Measurements from ENCODE around the gene CLCN3.
"Not testable (repeated sequence)": the region's sequence is repeated elsewhere in the genome, so short reads cannot be mapped to it uniquely, and the experiment has no call there.

CLCN3 gene

DNA sequence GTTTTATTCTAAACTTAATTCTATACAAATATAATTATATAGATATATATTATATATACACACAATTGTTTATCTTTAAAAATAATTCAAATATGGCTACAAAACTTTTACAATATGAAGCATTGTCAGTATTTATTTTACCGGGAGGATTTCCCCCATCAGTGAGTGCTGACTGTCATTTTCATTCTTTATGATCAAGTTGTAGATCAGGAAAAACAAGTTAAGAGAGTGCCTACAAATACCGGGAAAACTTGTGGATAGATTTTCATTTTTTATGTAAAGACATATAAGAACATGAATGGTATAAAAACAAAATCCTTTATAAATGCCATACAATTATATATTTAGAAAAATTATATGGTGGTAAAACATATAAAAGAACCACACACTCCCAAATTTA is 37.8 kb downstream of the CLCN3 start:
- Mint-ChIP-seq H3K9me3 (ENCODE audit: low read depth) (no peaks in the 10 kb centered on the region), H3K27ac (no peak overlapping the region), H3K27me3 (no peaks in the 10 kb centered on the region), H3K4me1 (ENCODE audit: low read depth) (peaks cover 43% of the 10 kb centered on the region), H3K4me3 (peak overlapping the region; percentile 23), H3K36me3 (peaks cover 12% of the 10 kb centered on the region)

DNA sequence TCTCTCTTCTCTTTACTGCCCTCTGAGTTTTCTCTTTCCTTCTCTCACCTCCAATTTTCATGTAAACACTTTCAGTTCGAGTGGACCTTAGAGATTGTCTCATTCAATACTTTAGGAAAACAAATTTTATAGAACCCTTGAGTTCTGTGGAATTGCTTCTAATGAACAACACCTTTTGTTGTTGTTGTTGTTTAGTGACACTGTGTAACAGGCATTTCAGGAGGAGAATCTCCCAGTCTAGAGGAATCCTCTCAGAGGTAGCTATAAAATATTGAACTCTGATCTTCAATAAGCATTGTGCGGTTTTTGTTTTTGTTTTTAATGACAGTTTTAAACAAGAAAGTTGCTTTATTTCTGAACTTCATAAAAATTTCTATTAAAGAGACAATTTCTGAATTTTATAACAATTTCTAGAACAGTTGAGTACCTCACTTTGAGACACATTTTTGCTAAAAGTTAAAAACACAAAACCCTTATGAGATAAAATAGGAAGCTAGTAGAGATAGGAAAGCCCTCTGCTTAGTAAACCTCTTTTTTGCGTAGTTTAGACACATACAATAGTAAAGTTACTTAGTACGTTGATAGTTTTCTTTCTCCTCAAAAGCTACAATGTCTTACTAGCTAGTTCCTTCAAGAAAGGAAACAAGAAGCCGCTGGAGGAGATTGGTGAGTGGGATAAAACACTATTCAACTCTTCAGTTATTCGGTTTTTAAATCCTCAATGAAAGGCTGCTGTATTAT is 38.8 kb downstream of the CLCN3 start:
- Mint-ChIP-seq H3K36me3 (peaks cover 8% of the 10 kb centered on the region), H3K27me3 (no peaks in the 10 kb centered on the region), H3K27ac (peak overlapping the region; percentile 94), H3K9me3 (ENCODE audit: low read depth) (no peaks in the 10 kb centered on the region), H3K4me3 (peak overlapping the region; percentile 59), H3K4me1 (ENCODE audit: low read depth) (peaks cover 42% of the 10 kb centered on the region)

DNA sequence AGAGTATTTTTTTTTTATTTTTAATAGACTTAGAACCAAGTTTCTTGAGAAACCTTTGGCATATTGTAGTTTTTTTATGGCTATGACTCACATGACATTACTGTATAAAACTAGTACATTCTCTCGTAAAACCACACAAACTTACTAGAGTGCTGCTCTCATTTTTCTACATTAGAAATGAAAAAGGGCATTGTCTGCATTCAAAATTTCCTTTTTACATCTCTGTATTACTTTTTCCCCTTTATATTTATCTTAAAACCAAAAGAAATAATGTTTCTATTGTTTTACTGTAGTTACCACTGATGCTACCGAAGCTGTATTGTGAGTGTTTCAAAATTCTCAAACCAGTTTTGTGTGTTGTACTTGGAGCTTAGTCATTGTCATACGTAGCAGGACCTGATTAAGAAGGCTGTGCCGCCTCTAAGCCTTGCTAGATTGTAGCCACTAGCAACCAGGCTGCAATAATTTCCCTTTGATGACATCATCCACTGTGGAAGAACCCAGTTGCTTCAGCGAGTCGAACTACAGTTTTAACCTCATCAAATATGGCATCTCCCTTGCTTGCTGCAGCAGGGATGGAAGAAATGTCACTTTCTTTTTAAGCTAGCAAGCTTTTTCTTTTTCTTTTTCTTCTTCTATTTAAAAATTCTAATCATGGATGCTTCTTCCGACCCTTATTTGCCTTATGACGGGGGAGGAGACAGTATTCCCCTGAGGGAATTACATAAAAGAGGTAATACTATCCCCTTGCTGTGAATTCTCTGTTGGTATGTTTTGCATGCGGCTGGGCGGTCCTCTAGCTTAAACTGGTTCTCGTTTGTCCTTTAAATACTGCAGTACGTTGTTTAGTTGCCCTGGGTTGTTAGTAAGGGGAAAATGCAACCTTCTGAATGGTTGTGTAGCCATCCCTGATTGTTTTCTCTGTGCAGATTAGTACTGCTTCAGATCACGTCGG is 39.6 kb downstream of the CLCN3 start:
- Mint-ChIP-seq H3K27ac (peak overlapping the region; percentile 94), H3K4me1 (ENCODE audit: low read depth) (peaks cover 48% of the 10 kb centered on the region), H3K9me3 (ENCODE audit: low read depth) (no peaks in the 10 kb centered on the region), H3K36me3 (peaks cover 4% of the 10 kb centered on the region), H3K4me3 (peak overlapping the region; percentile 91), H3K27me3 (no peaks in the 10 kb centered on the region)

DNA sequence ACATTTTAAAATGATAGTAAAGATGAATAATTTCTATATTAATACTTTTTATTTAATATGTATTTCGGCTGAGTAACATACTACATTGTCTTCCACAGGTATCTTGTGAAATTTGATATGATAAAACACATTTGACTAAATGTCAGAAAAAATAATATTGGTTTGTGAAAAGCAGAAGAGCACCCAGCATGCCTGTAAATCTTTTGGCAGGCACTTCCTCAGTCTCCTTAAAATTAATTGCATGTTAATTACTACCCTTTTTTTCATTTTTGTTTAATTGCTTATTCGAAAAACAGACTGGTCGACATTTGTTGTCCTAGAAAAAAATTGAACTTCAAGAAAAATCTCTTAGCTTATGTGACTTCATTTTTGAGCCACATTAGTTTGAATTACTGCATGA is 40.6 kb downstream of the CLCN3 start:
- Mint-ChIP-seq H3K4me1 (ENCODE audit: low read depth) (peaks cover 56% of the 10 kb centered on the region), H3K36me3 (peaks cover 7% of the 10 kb centered on the region), H3K27me3 (no peaks in the 10 kb centered on the region), H3K27ac (no peak overlapping the region), H3K4me3 (peak overlapping the region; percentile 35), H3K9me3 (ENCODE audit: low read depth) (no peaks in the 10 kb centered on the region)

DNA sequence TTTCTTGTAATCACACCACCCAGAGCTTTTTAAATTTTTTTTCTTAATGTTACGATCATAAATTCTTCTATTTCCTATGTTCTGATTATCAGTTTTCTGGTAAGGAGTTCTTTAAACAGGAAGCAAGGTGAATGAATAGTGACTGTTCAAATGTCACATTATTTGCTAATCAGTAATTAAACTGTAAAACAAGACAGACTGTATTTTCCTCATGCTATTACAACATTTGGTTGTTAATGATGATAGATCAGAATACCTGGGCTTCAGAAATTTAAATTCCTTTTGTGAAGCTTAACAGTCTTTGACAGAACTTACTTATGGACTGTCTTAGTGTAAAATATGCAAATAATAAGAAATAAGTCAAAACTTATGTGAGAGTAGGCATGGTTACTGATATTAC is 41.4 kb downstream of the CLCN3 start:
- Mint-ChIP-seq H3K27ac (no peak overlapping the region), H3K4me1 (ENCODE audit: low read depth) (peaks cover 56% of the 10 kb centered on the region), H3K4me3 (no peak overlapping the region), H3K27me3 (no peaks in the 10 kb centered on the region), H3K9me3 (ENCODE audit: low read depth) (no peaks in the 10 kb centered on the region), H3K36me3 (peaks cover 11% of the 10 kb centered on the region)

GRCh38 chr4:169662206-169662605 is 41.8 kb downstream of the CLCN3 start:
- Mint-ChIP-seq H3K4me3 (no peak overlapping the region), H3K36me3 (peaks cover 11% of the 10 kb centered on the region), H3K4me1 (ENCODE audit: low read depth) (peaks cover 56% of the 10 kb centered on the region), H3K27ac (no peak overlapping the region), H3K9me3 (ENCODE audit: low read depth) (no peaks in the 10 kb centered on the region), H3K27me3 (no peaks in the 10 kb centered on the region)

GRCh38 chr4:169663402-169663801 is 43.0 kb downstream of the CLCN3 start:
- H3K4me3 Mint-ChIP-seq, result no peak overlapping the region
- H3K9me3 Mint-ChIP-seq (ENCODE audit: low read depth), result no peaks in the 10 kb centered on the region
- no peaks in the 10 kb centered on the region for H3K27me3 Mint-ChIP-seq
- H3K36me3 Mint-ChIP-seq, result peaks cover 17% of the 10 kb centered on the region
- H3K4me1 Mint-ChIP-seq (ENCODE audit: low read depth), result peaks cover 54% of the 10 kb centered on the region
- H3K27ac Mint-ChIP-seq, result no peak overlapping the region

GRCh38 chr4:169663831-169664230 is 43.5 kb downstream of the CLCN3 start:
- Mint-ChIP-seq H3K27me3 (no peaks in the 10 kb centered on the region), H3K36me3 (peaks cover 17% of the 10 kb centered on the region), H3K9me3 (ENCODE audit: low read depth) (no peaks in the 10 kb centered on the region), H3K27ac (peak overlapping the region; percentile 30), H3K4me3 (no peak overlapping the region), H3K4me1 (ENCODE audit: low read depth) (peaks cover 51% of the 10 kb centered on the region)

GRCh38 chr4:169664615-169665014 is 44.2 kb downstream of the CLCN3 start:
- Mint-ChIP-seq H3K4me1 (ENCODE audit: low read depth) (peaks cover 45% of the 10 kb centered on the region), H3K9me3 (ENCODE audit: low read depth) (no peaks in the 10 kb centered on the region), H3K27me3 (no peaks in the 10 kb centered on the region), H3K4me3 (no peak overlapping the region), H3K27ac (no peak overlapping the region), H3K36me3 (peaks cover 17% of the 10 kb centered on the region)

DNA sequence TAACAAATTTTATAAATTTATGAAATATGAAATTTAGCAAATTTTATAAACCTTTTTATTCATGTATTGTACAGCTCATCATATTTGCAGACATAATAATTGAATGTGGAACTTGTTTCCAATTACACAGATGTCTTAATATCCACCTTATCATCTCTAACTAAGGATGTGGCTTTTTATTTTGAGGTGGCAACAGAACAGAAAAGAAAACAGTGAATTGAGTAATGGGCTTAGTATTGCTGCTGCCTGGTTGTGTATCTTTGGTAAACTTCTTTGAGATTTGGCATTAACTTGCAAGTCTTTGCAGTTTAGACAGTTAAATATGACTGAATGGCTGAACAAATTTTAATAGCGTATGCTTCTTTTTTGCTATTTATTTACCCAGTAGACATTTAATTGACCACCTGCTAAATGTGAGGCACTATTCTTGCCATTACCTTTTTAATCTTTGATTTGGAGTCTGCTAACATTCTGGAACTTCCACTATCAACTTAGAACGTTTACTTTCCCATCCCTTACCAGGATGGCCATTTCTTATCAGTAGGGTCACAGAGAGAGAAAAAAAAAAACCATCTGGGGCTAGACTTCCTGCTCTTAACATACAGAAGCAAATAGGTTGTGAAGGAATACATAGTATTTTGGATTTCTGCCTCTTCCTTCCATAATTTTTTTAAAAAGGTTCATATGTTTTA is 44.8 kb downstream of the CLCN3 start:
- Mint-ChIP-seq H3K36me3 (peaks cover 17% of the 10 kb centered on the region), H3K27me3 (no peaks in the 10 kb centered on the region), H3K9me3 (ENCODE audit: low read depth) (no peaks in the 10 kb centered on the region), H3K27ac (peak overlapping the region; percentile 35), H3K4me1 (ENCODE audit: low read depth) (peaks cover 42% of the 10 kb centered on the region), H3K4me3 (no peak overlapping the region)

- Mint-ChIP-seq H3K9me3 (ENCODE audit: low read depth) (no peaks in the 10 kb centered on the region), H3K4me3 (no peak overlapping the region), H3K4me1 (ENCODE audit: low read depth) (peaks cover 27% of the 10 kb centered on the region), H3K36me3 (peaks cover 24% of the 10 kb centered on the region), H3K27me3 (no peaks in the 10 kb centered on the region), H3K27ac (no peak overlapping the region)
Observed at GRCh38 chr4:169668069-169668721, 47.8 kb downstream of the CLCN3 start.

- no peak overlapping the region for H3K27ac Mint-ChIP-seq
- no peak overlapping the region for H3K4me3 Mint-ChIP-seq
- no peaks in the 10 kb centered on the region for H3K9me3 Mint-ChIP-seq (ENCODE audit: low read depth)
- H3K36me3 Mint-ChIP-seq, result peaks cover 5% of the 10 kb centered on the region
- peaks cover 7% of the 10 kb centered on the region for H3K4me1 Mint-ChIP-seq (ENCODE audit: low read depth)
- no peaks in the 10 kb centered on the region for H3K27me3 Mint-ChIP-seq
Observed at GRCh38 chr4:169675825-169676224, 55.4 kb downstream of the CLCN3 start.

GRCh38 chr4:169677150-169677748 is 56.9 kb downstream of the CLCN3 start:
- peaks cover 3% of the 10 kb centered on the region for H3K36me3 Mint-ChIP-seq
- peaks cover 7% of the 10 kb centered on the region for H3K4me1 Mint-ChIP-seq (ENCODE audit: low read depth)
- H3K27me3 Mint-ChIP-seq, result no peaks in the 10 kb centered on the region
- H3K4me3 Mint-ChIP-seq, result no peak overlapping the region
- no peaks in the 10 kb centered on the region for H3K9me3 Mint-ChIP-seq (ENCODE audit: low read depth)
- H3K27ac Mint-ChIP-seq, result no peak overlapping the region

- not testable (repeated sequence) for H3K4me3 Mint-ChIP-seq; H3K27me3 Mint-ChIP-seq; H3K9me3 Mint-ChIP-seq (ENCODE audit: low read depth); H3K4me1 Mint-ChIP-seq (ENCODE audit: low read depth); H3K36me3 Mint-ChIP-seq; H3K27ac Mint-ChIP-seq
Observed at GRCh38 chr4:169678486-169678885, 58.1 kb downstream of the CLCN3 start.
